SIG-M5 treated with dmso at 0.1 percent for 504 hours (cell line): ENCODE results near the gene YPEL1.
"Not testable (repeated sequence)": the region's sequence is repeated elsewhere in the genome, so short reads cannot be mapped to it uniquely, and the experiment has no call there.

Experiments
- DNase-seq: peaks from one replicate; lab custom pipeline; 2025; ENCODE audit not compliant: unreplicated experiment; lab: John Stamatoyannopoulos, UW

The YPEL1 gene

GRCh38 chr22:21724496-21724895 is 11.1 kb downstream of the YPEL1 start:
- DNase-seq: not testable (repeated sequence)

GRCh38 chr22:21721195-21721852 is 14.3 kb downstream of the YPEL1 start:
- DNase-seq: not testable (repeated sequence)

- DNase-seq: not testable (repeated sequence)
Measured at GRCh38 chr22:21720191-21720859, 15.3 kb downstream of the YPEL1 start.

GRCh38 chr22:21719024-21719423 is 16.6 kb downstream of the YPEL1 start:
- no peak for DNase-seq

- DNase-seq: no peak
Measured at GRCh38 chr22:21718499-21718898, 17.1 kb downstream of the YPEL1 start.

- DNase-seq: not testable (repeated sequence)
Measured at GRCh38 chr22:21716395-21717122, 19.0 kb downstream of the YPEL1 start.

GRCh38 chr22:21714786-21715185 is 20.8 kb downstream of the YPEL1 start:
- DNase-seq: no peak

GRCh38 chr22:21714059-21714770 is 21.4 kb downstream of the YPEL1 start:
- no peak for DNase-seq

- DNase-seq: no peak
Measured at GRCh38 chr22:21713428-21714058, 22.1 kb downstream of the YPEL1 start.

- DNase-seq: peak; percentile 76
Measured at GRCh38 chr22:21712751-21713427, 22.7 kb downstream of the YPEL1 start.

GRCh38 chr22:21711851-21712250 is 23.7 kb downstream of the YPEL1 start:
- no peak for DNase-seq

- DNase-seq: no peak
Measured at GRCh38 chr22:21710156-21710555, 25.4 kb downstream of the YPEL1 start.

GRCh38 chr22:21709688-21710087 is 25.9 kb downstream of the YPEL1 start:
- no peak for DNase-seq

GRCh38 chr22:21708960-21709359 is 26.6 kb downstream of the YPEL1 start:
- no peak for DNase-seq

GRCh38 chr22:21707677-21708076 is 27.9 kb downstream of the YPEL1 start:
- DNase-seq: no peak

- DNase-seq: no peak
Measured at GRCh38 chr22:21703684-21704316, 31.8 kb downstream of the YPEL1 start.

GRCh38 chr22:21702700-21703683 is 32.6 kb downstream of the YPEL1 start:
- no peak for DNase-seq

GRCh38 chr22:21702094-21702493 is 33.5 kb downstream of the YPEL1 start:
- DNase-seq: no peak
